Liver (tissue), 3 donors: Measurements from ENCODE around the gene PLCE1.

Source experiments
- EGR1 ChIP-seq, 2 donors: IDR thresholded peaks; 2 replicates each; pipeline ENCODE4 v1.6.1; 2016 to 2018; ENCODE audit warnings: antibody characterized with exemption in 2 of 2, low read depth in 2 of 2
- FOXA1 ChIP-seq: IDR thresholded peaks from 2 replicates; pipeline ENCODE4 v1.6.1; 2016; ENCODE audit warnings: antibody characterized with exemption
- GABPA ChIP-seq, 2 donors: IDR thresholded peaks in 1 of 2; conservative IDR thresholded peaks in 1 of 2; 2 replicates each; pipeline ENCODE4 v1.6.1; 2016; ENCODE audit warnings: antibody characterized with exemption in 2 of 2, mild to moderate bottlenecking in 1 of 2, moderate library complexity in 1 of 2
- JUND ChIP-seq, 2 donors: IDR thresholded peaks; 2 replicates each; pipeline ENCODE4 v1.6.1; 2016; ENCODE audit warnings: antibody characterized with exemption in 2 of 2
- NR2F2 ChIP-seq: IDR thresholded peaks from 2 replicates; pipeline ENCODE4 v1.6.1; 2016; ENCODE audit warnings: antibody characterized with exemption
- RAD21 ChIP-seq, 2 donors: IDR thresholded peaks; 2 replicates each; pipeline ENCODE4 v1.6.1; 2016; ENCODE audit warnings: antibody characterized with exemption in 2 of 2, mild to moderate bottlenecking in 2 of 2
- SP1 ChIP-seq: IDR thresholded peaks from 2 replicates; pipeline ENCODE4 v1.6.1; 2018; ENCODE audit warnings: antibody characterized with exemption, mild to moderate bottlenecking
- TAF1 ChIP-seq: conservative IDR thresholded peaks from 2 replicates; pipeline ENCODE4 v1.6.1; 2016; ENCODE audit warnings: antibody characterized with exemption, mild to moderate bottlenecking
- YY1 ChIP-seq: IDR thresholded peaks from 2 replicates; pipeline ENCODE4 v1.6.1; 2016; ENCODE audit warnings: antibody characterized with exemption, mild to moderate bottlenecking
- ZBTB33 ChIP-seq: IDR thresholded peaks from 2 replicates; pipeline ENCODE4 v1.6.1; 2016; ENCODE audit warnings: antibody characterized with exemption
- TF ChIP-seq, protein P1 (sequence below): IDR thresholded peaks from 2 replicates; pipeline ENCODE4 v1.6.1; 2016; ENCODE audit warnings: antibody characterized with exemption, mild to moderate bottlenecking
- TF ChIP-seq, protein P2 (sequence below): fragments of 150-350 bp; IDR thresholded peaks from 2 replicates; pipeline ENCODE4 v1.5.1; 2017; ENCODE audit warnings: improper control_type of control experiment, low read depth, low read length; ENCODE audit not compliant: missing input control
- donor health status: healthy.
- donor health status: healthy.

DNA sequence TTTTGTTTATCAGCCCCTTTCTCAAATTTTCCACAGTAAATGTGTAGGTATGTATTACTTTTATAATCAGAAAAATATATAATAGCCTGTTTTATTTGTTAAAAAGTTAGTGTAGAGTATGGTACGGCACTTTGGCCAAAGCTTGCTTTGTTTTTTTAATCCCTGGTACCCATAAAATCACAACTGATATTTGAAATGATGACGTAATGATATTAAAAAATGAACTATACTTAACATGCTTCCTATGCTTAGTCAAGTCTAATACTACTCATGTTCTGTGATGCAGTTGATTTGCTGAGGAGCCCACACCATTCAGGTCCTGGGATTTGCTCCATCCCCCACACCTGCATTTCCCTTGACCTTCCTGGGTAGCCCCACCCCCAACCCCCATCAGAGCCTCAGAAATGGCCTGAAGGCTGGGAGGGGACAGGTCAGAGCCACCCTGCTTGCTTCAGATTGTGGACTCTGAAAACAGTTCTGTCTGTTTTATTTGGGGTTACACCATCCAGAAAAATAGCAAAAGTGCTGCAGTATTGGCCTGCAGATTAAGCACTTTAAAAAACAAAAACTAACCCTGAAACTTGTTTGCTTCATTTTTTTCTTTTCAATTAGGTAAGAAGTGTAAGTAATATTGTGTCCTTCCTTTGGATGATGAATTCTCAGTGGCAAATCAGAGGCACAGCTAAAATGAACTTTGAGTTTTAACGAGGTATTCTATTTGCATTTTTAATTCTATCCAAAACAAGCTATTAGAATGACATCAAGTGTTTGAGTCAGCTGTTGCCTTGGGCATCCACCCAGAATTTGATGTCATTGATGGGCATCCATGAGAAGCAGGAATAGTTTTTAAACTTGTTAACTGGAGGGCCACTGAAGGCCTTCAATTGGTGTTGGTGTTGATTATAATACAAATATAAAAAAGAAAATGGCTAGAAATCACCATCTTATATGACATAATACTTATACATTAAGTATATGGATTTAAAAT, 23.3 kb downstream of the PLCE1 start:
- TF ChIP-seq, protein P1, sequence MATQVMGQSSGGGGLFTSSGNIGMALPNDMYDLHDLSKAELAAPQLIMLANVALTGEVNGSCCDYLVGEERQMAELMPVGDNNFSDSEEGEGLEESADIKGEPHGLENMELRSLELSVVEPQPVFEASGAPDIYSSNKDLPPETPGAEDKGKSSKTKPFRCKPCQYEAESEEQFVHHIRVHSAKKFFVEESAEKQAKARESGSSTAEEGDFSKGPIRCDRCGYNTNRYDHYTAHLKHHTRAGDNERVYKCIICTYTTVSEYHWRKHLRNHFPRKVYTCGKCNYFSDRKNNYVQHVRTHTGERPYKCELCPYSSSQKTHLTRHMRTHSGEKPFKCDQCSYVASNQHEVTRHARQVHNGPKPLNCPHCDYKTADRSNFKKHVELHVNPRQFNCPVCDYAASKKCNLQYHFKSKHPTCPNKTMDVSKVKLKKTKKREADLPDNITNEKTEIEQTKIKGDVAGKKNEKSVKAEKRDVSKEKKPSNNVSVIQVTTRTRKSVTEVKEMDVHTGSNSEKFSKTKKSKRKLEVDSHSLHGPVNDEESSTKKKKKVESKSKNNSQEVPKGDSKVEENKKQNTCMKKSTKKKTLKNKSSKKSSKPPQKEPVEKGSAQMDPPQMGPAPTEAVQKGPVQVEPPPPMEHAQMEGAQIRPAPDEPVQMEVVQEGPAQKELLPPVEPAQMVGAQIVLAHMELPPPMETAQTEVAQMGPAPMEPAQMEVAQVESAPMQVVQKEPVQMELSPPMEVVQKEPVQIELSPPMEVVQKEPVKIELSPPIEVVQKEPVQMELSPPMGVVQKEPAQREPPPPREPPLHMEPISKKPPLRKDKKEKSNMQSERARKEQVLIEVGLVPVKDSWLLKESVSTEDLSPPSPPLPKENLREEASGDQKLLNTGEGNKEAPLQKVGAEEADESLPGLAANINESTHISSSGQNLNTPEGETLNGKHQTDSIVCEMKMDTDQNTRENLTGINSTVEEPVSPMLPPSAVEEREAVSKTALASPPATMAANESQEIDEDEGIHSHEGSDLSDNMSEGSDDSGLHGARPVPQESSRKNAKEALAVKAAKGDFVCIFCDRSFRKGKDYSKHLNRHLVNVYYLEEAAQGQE, result no peak
- TF ChIP-seq, protein P2, sequence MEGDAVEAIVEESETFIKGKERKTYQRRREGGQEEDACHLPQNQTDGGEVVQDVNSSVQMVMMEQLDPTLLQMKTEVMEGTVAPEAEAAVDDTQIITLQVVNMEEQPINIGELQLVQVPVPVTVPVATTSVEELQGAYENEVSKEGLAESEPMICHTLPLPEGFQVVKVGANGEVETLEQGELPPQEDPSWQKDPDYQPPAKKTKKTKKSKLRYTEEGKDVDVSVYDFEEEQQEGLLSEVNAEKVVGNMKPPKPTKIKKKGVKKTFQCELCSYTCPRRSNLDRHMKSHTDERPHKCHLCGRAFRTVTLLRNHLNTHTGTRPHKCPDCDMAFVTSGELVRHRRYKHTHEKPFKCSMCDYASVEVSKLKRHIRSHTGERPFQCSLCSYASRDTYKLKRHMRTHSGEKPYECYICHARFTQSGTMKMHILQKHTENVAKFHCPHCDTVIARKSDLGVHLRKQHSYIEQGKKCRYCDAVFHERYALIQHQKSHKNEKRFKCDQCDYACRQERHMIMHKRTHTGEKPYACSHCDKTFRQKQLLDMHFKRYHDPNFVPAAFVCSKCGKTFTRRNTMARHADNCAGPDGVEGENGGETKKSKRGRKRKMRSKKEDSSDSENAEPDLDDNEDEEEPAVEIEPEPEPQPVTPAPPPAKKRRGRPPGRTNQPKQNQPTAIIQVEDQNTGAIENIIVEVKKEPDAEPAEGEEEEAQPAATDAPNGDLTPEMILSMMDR, result no peak
- TF ChIP-seq GABPA (IDR thresholded peaks at IDR 0.05 in 1 of 2, conservative IDR thresholded peaks at IDR 0.05 in 1 of 2) (no peak), EGR1 (IDR thresholded peaks at IDR 0.05; ENCODE audit: low read depth in 2 of 2) (no peak), YY1 (no peak), RAD21 (IDR thresholded peaks at IDR 0.05) (no peak), SP1 (no peak), JUND (IDR thresholded peaks at IDR 0.05) (no peak), FOXA1 (no peak), NR2F2 (no peak), TAF1 (no peak), ZBTB33 (no peak)
